OCI-LY1 (cell line): ENCODE data around the gene OR3A3.

ENCODE experiments used
- CTCF ChIP-seq: fragments of 200-600 bp; sonication (generic), shearing (Covaris generic); IDR thresholded peaks from 2 replicates; pipeline ENCODE4 v1.5.1; 2017; ENCODE audit warnings: mild to moderate bottlenecking, antibody characterized with exemption, low read length, moderate library complexity, mixed read lengths
- EZH2 ChIP-seq: fragments of 200-600 bp; sonication (generic), shearing (Covaris generic); IDR thresholded peaks from 2 replicates; pipeline ENCODE4 v1.8.0; 2017; ENCODE audit warnings: borderline replicate concordance, mixed run types, mild to moderate bottlenecking, antibody characterized with exemption, low read length, moderate library complexity, mixed read lengths

- TF ChIP-seq CTCF: no peak
- no peak for TF ChIP-seq EZH2
These were observed at the start of gene OR3A3 for GRCh38 chr17:3411070-3411469.
